Tibial nerve (tissue), 4 donors: Measurements from ENCODE around the gene MAGI2.

Experiments
- CTCF ChIP-seq, 5 experiments: fragments of 200-600 bp in 3 of 5; fragments of 450-650 bp in 2 of 5; sonication (generic) in 3 of 5; IDR thresholded peaks; one replicate each; pipeline ENCODE4 v1.5.1; 2016 to 2019; ENCODE audit warnings: antibody characterized with exemption in 5 of 5, mild to moderate bottlenecking in 3 of 5, moderate library complexity in 2 of 5
- EP300 ChIP-seq, 2 donors: sonication (generic); formaldehyde crosslinking; IDR thresholded peaks; one replicate each; pipeline ENCODE4 v1.6.1; 2017; ENCODE audit warnings: antibody characterized with exemption in 2 of 2, mild to moderate bottlenecking in 1 of 2

- no peak for TF ChIP-seq CTCF (IDR thresholded peaks at IDR 0.05)
- no peak for TF ChIP-seq EP300 (IDR thresholded peaks at IDR 0.05)
Observed at GRCh38 chr7:78996013-78996412, 457.5 kb downstream of the MAGI2 start.
